Upper lobe of left lung (tissue), 6 donors: Measurements from ENCODE around the gene MON2. TPM values are rescaled to one million over a fixed set of nuclear protein-coding genes. Genes with fewer than 3 reads are reported as not detected.

ENCODE experiments used
- ATAC-seq, 2 donors: fragments of 200-7000 bp; cut with Tn5 transposase; one replicate each; pipeline ENCODE4 v1.9.1; 2022; ENCODE audit warnings: mild to moderate bottlenecking in 2 of 2, moderate library complexity in 2 of 2; ENCODE audit not compliant: low FRiP score in 2 of 2
- DNase-seq, 2 donors: peaks; one replicate each; pipeline ENCODE4 v3.0.0-alpha.2; 2019 to 2020
- H3K27ac ChIP-seq, 4 donors: fragments of 200-600 bp; sonication (generic); one replicate each; pipeline ENCODE4 v1.5.1; 2016 to 2019
- H3K27me3 ChIP-seq, 4 donors: fragments of 200-600 bp; sonication (generic); one replicate each; pipeline ENCODE4 v1.5.1; 2017 to 2019
- H3K36me3 ChIP-seq, 4 donors: fragments of 200-600 bp; sonication (generic); one replicate each; pipeline ENCODE4 v1.5.1; 2016 to 2019
- H3K4me1 ChIP-seq, 4 donors: fragments of 200-600 bp; sonication (generic); one replicate each; pipeline ENCODE4 v1.5.1; 2018 to 2019
- H3K4me3 ChIP-seq, 4 donors: fragments of 200-600 bp; sonication (generic); one replicate each; pipeline ENCODE4 v1.5.1; 2017 to 2019; ENCODE audit warnings: mild to moderate bottlenecking in 2 of 4, moderate library complexity in 1 of 4
- H3K9me3 ChIP-seq, 4 donors: fragments of 200-600 bp; sonication (generic); one replicate each; pipeline ENCODE4 v1.5.1; 2018 to 2019
- EP300 ChIP-seq, 4 donors: sonication (generic); formaldehyde crosslinking; IDR thresholded peaks; one replicate each; pipeline ENCODE4 v1.5.1; 2017; ENCODE audit warnings: antibody characterized with exemption in 4 of 4, control low read depth in 2 of 4
- POLR2A ChIP-seq, 4 donors: fragments of 450-650 bp; IDR thresholded peaks; one replicate each; pipeline ENCODE4 v1.5.1; 2016 to 2017; ENCODE audit warnings: antibody characterized with exemption in 4 of 4, mild to moderate bottlenecking in 2 of 4
- POLR2AphosphoS5 ChIP-seq, 2 donors: sonication (generic); formaldehyde crosslinking; IDR thresholded peaks; one replicate each; pipeline ENCODE4 v1.5.1; 2017; ENCODE audit warnings: antibody characterized with exemption in 2 of 2
- WGBS, 2 donors: methylation state at CpG; one replicate each; pipeline ENCODE4 v1.1.5; 2017 to 2018; 5-methylcytosine and 5-hydroxymethylcytosine counted together
- total RNA-seq, 6 donors: library from RNA; depleted of rRNA in 4 of 6; stranded (reverse); fragments of >200 nt in 4 of 6; gene quantifications; one replicate each; pipeline versions ENCODE4 v1.1.0 to v1.2.1, GENCODE V29; 2016 to 2021
- TF ChIP-seq, protein P1 (sequence below), 6 experiments: fragments of 450-650 bp in 4 of 6; fragments of 200-600 bp in 2 of 6; sonication (generic) in 2 of 6; IDR thresholded peaks; one replicate each; pipeline ENCODE4 v1.5.1; 2016 to 2019; ENCODE audit warnings: antibody characterized with exemption in 6 of 6
- donor health status: DM: no; HTN: no; CAD: no; lungs with moderate emphysema.
- donor health status: DM: no; HTN: yes; CAD: no; lungs with severe emphysema.

MON2 gene
- total RNA-seq, 6 donors from 2014 or later: 43.5 to 129 (median 64.2) TPM

DNA sequence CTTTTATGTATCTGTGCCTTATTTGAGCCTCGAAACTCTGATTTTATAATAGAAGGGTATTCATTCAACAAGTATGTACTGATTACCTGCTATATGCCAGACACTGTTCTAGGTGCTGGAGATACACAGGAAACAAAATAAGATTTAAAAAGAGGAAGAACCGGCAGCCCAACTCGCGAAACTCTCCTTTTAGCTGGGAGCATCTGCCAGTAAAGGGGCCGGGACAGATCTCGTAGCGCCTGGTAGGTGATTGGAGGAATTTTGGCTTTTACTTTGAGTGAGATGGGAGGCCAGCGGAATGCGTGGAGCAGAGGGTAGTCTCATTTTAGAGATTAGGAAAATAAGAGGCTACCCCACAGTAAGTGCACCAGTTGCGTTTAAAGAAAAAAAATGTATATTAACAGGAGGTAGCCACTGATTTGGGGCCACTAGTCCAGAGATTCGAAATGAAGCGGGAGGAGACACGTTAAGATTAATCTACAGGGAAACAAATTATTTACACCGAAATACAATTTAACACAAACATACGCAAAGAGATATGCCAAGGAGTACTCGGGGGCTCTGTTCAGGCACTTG, 520 bp upstream of the MON2 start:
- ATAC-seq: peak; percentile 81 to 85

DNA sequence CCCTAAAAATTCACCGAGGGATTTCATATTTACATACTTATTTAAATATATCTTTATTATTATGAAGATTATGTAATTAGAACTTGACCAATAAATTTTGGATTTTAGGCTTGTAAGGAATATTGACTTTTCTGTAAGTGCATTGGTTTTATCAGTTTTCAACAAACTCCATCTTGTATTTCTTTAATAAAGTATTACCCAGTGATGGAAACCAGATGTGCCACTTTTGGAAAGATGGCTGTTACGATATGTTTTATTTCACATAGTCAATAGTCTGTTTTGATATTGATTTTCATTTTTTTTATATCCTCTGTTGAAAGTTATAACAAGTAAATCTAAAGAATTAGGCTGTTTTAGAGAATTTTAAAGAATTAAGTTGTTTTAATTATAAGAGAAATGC, 1.8 kb downstream of the MON2 start:
- Histone ChIP-seq H3K4me3 (peak overlapping the region in 2 of 4 donors; percentile 76 to 87), H3K9me3 (peaks cover 0 to 5% (median under 1%) of the 10 kb centered on the region in 4 donors), H3K27me3 (no peaks in the 10 kb centered on the region), H3K27ac (no peak overlapping the region), H3K4me1 (peaks cover 22 to 58% (median 24%) of the 10 kb centered on the region in 4 donors), H3K36me3 (peaks cover 0 to 10% (median 0%) of the 10 kb centered on the region in 4 donors)
- DNase-seq: no peak
- no peak for ATAC-seq
- TF ChIP-seq POLR2A (IDR thresholded peaks at IDR 0.05) (no peak), EP300 (IDR thresholded peaks at IDR 0.05) (no peak), POLR2AphosphoS5 (IDR thresholded peaks at IDR 0.05) (no peak)
- TF ChIP-seq, protein P1, sequence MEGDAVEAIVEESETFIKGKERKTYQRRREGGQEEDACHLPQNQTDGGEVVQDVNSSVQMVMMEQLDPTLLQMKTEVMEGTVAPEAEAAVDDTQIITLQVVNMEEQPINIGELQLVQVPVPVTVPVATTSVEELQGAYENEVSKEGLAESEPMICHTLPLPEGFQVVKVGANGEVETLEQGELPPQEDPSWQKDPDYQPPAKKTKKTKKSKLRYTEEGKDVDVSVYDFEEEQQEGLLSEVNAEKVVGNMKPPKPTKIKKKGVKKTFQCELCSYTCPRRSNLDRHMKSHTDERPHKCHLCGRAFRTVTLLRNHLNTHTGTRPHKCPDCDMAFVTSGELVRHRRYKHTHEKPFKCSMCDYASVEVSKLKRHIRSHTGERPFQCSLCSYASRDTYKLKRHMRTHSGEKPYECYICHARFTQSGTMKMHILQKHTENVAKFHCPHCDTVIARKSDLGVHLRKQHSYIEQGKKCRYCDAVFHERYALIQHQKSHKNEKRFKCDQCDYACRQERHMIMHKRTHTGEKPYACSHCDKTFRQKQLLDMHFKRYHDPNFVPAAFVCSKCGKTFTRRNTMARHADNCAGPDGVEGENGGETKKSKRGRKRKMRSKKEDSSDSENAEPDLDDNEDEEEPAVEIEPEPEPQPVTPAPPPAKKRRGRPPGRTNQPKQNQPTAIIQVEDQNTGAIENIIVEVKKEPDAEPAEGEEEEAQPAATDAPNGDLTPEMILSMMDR (IDR thresholded peaks at IDR 0.05): no peak
- WGBS, 2 donors: 78 to 79% methylated on average over 2 of the region's 2 CpGs

More for the DNA sequence above, 520 bp upstream of the MON2 start:
- peak overlapping the region; percentile 33 to 87 (median 69) for H3K4me3 ChIP-seq
- 2 to 3% methylated on average over 16 of the region's 16 CpGs for WGBS, 2 donors
- no peaks in the 10 kb centered on the region for H3K27me3 ChIP-seq
- peaks cover 22 to 43% (median 24%) of the 10 kb centered on the region in 4 donors for H3K4me1 ChIP-seq
- H3K36me3 ChIP-seq: peaks cover 0 to 7% (median 0%) of the 10 kb centered on the region in 4 donors
- peak in 1 of 2 donors; percentile 48 for DNase-seq
- peak overlapping the region; percentile 93 to 97 (median 96) for H3K27ac ChIP-seq
- TF ChIP-seq POLR2A (IDR thresholded peaks at IDR 0.05) (no peak), EP300 (IDR thresholded peaks at IDR 0.05) (no peak), POLR2AphosphoS5 (IDR thresholded peaks at IDR 0.05) (no peak)
- TF ChIP-seq, protein P1 (IDR thresholded peaks at IDR 0.05): no peak
- H3K9me3 ChIP-seq: peaks cover 0 to 7% (median 3%) of the 10 kb centered on the region in 4 donors

DNA sequence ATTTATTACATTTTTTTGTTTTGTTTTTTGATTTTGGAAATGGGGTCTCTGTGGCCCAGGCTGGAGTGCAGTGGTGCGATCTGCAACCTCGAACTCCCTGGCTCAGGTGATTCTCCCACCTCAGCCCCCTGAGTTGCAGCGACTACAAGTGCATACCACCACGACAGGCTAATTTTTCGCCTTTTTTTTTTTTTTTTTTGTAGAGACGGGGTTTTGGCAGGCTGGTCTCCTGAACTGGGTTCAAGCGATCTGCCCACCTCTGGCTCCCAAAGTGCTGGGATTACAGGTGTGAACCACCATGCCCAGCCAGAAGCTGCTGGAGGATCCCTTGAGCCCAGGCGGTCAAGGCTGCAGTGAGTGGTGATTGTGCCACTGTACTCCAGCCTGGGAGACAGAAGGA, 2.3 kb downstream of the MON2 start:
- H3K9me3 ChIP-seq: no peaks in the 10 kb centered on the region

GRCh38 chr12:62469704-62470103, 3.1 kb downstream of the MON2 start:
- no peak for DNase-seq
- H3K27ac ChIP-seq: no peak overlapping the region
- H3K9me3 ChIP-seq: no peaks in the 10 kb centered on the region
- WGBS, 2 donors: 81 to 87% methylated on average over 2 of the region's 2 CpGs
- TF ChIP-seq, protein P1 (IDR thresholded peaks at IDR 0.05): no peak
- no peak for TF ChIP-seq POLR2A (IDR thresholded peaks at IDR 0.05)
- no peak for TF ChIP-seq POLR2AphosphoS5 (IDR thresholded peaks at IDR 0.05)
- peaks cover 22 to 62% (median 24%) of the 10 kb centered on the region in 4 donors for H3K4me1 ChIP-seq
- no peak overlapping the region for H3K4me3 ChIP-seq
- H3K27me3 ChIP-seq: no peaks in the 10 kb centered on the region
- ATAC-seq: no peak
- H3K36me3 ChIP-seq: peaks cover 0 to 10% (median 0%) of the 10 kb centered on the region in 4 donors

More for the DNA sequence above, 2.3 kb downstream of the MON2 start:
- ATAC-seq (no peak), DNase-seq (no peak)
- no peak overlapping the region for H3K27ac ChIP-seq
- H3K4me1 ChIP-seq: peaks cover 22 to 62% (median 24%) of the 10 kb centered on the region in 4 donors
- no peaks in the 10 kb centered on the region for H3K27me3 ChIP-seq
- 74 to 86% methylated on average over 8 of the region's 8 CpGs for WGBS, 2 donors
- peaks cover 0 to 10% (median 0%) of the 10 kb centered on the region in 4 donors for H3K36me3 ChIP-seq
- TF ChIP-seq POLR2AphosphoS5 (IDR thresholded peaks at IDR 0.05): no peak
- TF ChIP-seq, protein P1 (IDR thresholded peaks at IDR 0.05): no peak
- TF ChIP-seq POLR2A (IDR thresholded peaks at IDR 0.05): no peak
- H3K4me3 ChIP-seq: peak overlapping the region in 1 of 4 donors; percentile 87

- DNase-seq (no peak), ATAC-seq (no peak)
- 76 to 81% methylated on average over 4 of the region's 4 CpGs for WGBS, 2 donors
- Histone ChIP-seq H3K27ac (no peak overlapping the region), H3K9me3 (no peaks in the 10 kb centered on the region), H3K27me3 (no peaks in the 10 kb centered on the region), H3K4me1 (peaks cover 18 to 57% (median 23%) of the 10 kb centered on the region in 4 donors), H3K4me3 (no peak overlapping the region), H3K36me3 (peaks cover 0 to 10% (median 0%) of the 10 kb centered on the region in 4 donors)
- TF ChIP-seq, protein P1 (IDR thresholded peaks at IDR 0.05): no peak
- no peak for TF ChIP-seq POLR2AphosphoS5 (IDR thresholded peaks at IDR 0.05)
- no peak for TF ChIP-seq EP300 (IDR thresholded peaks at IDR 0.05)
- TF ChIP-seq POLR2A (IDR thresholded peaks at IDR 0.05): no peak
Measured at GRCh38 chr12:62471734-62472133, 5.1 kb downstream of the MON2 start.
